Esophagus muscularis mucosa (tissue), 4 donors: Measurements from ENCODE around the gene PRPF38A.

Experiments used
- CTCF ChIP-seq, 3 experiments: fragments of 200-600 bp in 2 of 3; fragments of 450-650 bp in 1 of 3; sonication (generic) in 2 of 3; IDR thresholded peaks; one replicate each; pipeline ENCODE4 v1.5.1; 2017 to 2019; ENCODE audit warnings: antibody characterized with exemption in 3 of 3, mild to moderate bottlenecking in 2 of 3, moderate library complexity in 1 of 3
- EP300 ChIP-seq: sonication (generic); formaldehyde crosslinking; IDR thresholded peaks from one replicate; pipeline ENCODE4 v1.6.1; 2017; ENCODE audit warnings: antibody characterized with exemption
- POLR2A ChIP-seq: fragments of 450-650 bp; IDR thresholded peaks from one replicate; pipeline ENCODE4 v1.6.1; 2017; ENCODE audit warnings: antibody characterized with exemption, moderate library complexity, mild to moderate bottlenecking, low read depth
- POLR2AphosphoS5 ChIP-seq, 2 donors: sonication (generic); formaldehyde crosslinking; IDR thresholded peaks; one replicate each; pipeline ENCODE4 v1.6.1; 2017; ENCODE audit warnings: antibody characterized with exemption in 2 of 2

GRCh38 chr1:52461821-52462220, 57.4 kb downstream of the PRPF38A start:
- TF ChIP-seq CTCF (IDR thresholded peaks at IDR 0.05) (no peak), POLR2A (no peak), POLR2AphosphoS5 (IDR thresholded peaks at IDR 0.05) (no peak), EP300 (no peak)
